ENCODE results near the gene OXSR1.
"Not testable (repeated sequence)": the region's sequence is repeated elsewhere in the genome, so short reads cannot be mapped to it uniquely, and the experiment has no call there.

The OXSR1 gene

DNA sequence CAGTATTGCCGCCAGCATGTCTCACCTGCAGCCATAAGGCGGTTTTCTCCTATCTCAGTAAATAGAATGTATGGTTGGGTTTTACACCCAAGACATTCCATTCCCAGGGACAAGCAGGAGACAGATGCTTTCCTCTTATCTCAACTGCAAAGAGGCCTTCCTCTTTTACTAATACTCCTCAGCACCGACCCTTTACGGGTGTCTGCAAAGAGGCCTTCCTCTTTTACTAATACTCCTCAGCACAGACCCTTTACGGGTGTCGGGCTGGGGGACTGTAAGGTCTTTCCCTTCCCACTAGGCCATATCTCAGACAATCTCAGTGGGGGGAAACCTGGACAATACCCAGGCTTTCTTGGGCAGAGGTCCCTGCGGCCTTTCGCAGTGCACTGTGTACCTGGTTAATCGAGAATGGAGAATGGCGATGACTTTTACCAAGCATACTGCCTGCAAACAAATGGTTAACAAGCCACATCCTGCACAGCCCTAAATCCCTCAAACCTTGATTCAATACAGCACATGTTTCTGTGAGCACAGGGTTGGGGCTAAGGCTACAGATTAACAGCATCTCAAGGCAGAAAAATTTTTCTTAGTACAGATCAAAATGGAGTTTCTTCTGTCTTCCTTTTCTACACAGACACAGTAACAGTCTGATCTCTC, 29.6 kb upstream of the OXSR1 start:
- POLR2A ChIA-PET: interaction anchor here (1.2 to 3.5 kb wide), 2 partner anchors 23 to 29 kb away, joined by 3 to 17 read pairs; partner anchors contain the start of gene OXSR1
- Histone ChIP-seq H3K4me3 (ENCODE audit: control insufficient read depth in 1 of 7, extremely low read depth in 1 of 7, insufficient read depth in 4 of 7, low read depth in 2 of 7, low read length in 6 of 7) (peak overlapping the region in 6 of 7 experiments; percentile 77 to 97 (median 92)), H3K4me1 (ENCODE audit: control extremely low read depth in 1 of 4, control insufficient read depth in 4 of 4, insufficient read depth in 4 of 4, low read length in 3 of 4) (peaks cover 2 to 53% (median 45%) of the 10 kb centered on the region in 4 experiments), H3K27ac (ENCODE audit: insufficient read depth in 1 of 2, low read depth in 1 of 2, low read length in 2 of 2, poor library complexity in 1 of 2, severe bottlenecking in 2 of 2) (peak overlapping the region in 1 of 2 experiments; percentile 82), H3K36me3 (ENCODE audit: control insufficient read depth in 4 of 4, insufficient read depth in 4 of 4, low read length in 3 of 4) (peaks cover 6 to 43% (median 38%) of the 10 kb centered on the region in 4 experiments)
- CTCF ChIA-PET: interaction anchor here (0.8 to 3.7 kb wide), 2 partner anchors 9 to 29 kb away, joined by 3 to 27 read pairs; partner anchors contain the start of gene OXSR1
- H3K9me3 ChIP-seq (ENCODE audit: control extremely low read depth in 1 of 5, control insufficient read depth in 4 of 5, insufficient read depth in 2 of 5, low read depth in 1 of 5, low read length in 4 of 5); H3K27me3 ChIP-seq (replicated peaks in 2 of 5; ENCODE audit: control insufficient read depth in 4 of 5, insufficient read depth in 5 of 5, low read length in 4 of 5): not testable (repeated sequence)
- peak; percentile 8 to 79 (median 64) for DNase-seq
- 17% methylated on average over 7 of the region's 10 CpGs for WGBS (ENCODE audit: insufficient coverage)

DNA sequence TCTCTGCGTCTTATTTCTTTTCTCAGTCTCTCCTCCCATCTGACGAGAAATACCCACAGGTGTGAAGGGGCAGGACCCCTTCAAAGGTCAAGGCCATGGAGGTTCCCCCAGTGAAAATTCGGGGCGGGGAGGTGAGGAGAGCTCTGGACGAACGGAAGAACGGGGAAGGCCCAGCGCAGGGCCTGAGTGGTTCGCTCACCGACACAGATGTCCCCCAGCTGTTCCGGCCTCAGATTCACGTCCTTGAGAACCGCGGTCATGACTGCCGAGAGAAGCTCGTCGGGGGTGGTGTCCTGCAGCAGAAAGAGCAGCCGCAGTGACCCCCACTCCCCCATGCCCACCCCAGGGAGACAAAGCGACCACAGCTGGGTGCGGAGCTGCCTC, 29.0 kb upstream of the OXSR1 start:
- CTCF ChIA-PET: interaction anchor here (0.8 to 3.7 kb wide), 5 partner anchors 10 to 210 kb away, joined by 3 to 27 read pairs (median 3); partner anchors contain the start of genes OXSR1 and XYLB

DNA sequence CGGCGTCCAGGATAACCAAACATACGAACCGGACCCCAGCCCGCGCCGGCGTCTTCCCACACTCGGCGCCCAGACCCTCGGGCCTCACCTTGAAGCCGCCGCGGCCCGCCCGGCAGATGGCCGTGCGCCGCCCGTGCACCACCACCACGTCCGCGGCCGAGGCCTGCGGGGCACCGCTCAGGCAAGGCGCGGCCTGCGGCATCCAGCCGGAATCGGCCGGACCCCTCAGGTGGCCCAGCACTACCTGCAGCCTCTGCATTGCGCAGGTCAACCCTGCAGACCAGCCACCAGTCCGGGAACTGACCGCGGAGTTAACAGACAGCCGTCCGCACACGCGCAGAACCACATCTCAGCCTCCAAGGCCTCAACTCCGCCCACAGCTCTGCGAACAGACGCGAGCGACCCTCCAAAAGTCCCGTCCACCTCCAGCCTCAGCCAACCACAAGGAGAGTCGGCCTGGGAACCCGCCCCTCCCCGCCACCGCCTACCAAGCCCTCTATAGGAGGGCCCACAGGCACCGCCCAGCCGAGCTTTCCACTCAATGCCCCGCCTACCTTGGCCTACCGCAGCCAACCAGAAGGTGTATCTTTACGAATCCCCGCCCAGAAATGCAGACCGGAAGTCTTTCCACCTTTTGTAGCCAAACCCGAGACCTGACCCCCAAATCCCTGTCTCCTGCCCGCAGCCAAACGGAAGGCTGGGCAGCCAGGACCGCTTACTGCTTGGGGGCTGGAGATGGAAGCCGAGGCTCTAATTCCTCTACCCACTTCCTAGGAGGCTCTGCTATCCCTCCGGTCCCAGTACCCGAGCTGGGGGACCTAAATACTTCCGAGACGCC, 28.3 kb upstream of the OXSR1 start, which contains the start of gene ACAA1:
Gene ACAA1 (minus strand): TSS at position 351 of the 838 bp plus-strand sequence. CDS start 92 bp downstream, at position 259.
- peaks cover 2 to 53% (median 45%) of the 10 kb centered on the region in 4 experiments for H3K4me1 ChIP-seq (ENCODE audit: control extremely low read depth in 1 of 4, control insufficient read depth in 4 of 4, insufficient read depth in 4 of 4, low read length in 3 of 4)
- H3K27me3 ChIP-seq (replicated peaks in 2 of 5; ENCODE audit: control insufficient read depth in 4 of 5, insufficient read depth in 5 of 5, low read length in 4 of 5): no peaks in the 10 kb centered on the region
- ChIA-PET CTCF (interaction anchor here (0.8 to 3.7 kb wide), 6 partner anchors 10 to 210 kb away, joined by 3 to 27 read pairs (median 3); partner anchors contain the start of genes OXSR1 and XYLB), POLR2A (interaction anchor here (1.0 to 3.5 kb wide), 3 partner anchors 25 to 140 kb away, joined by 3 to 17 read pairs (median 3); partner anchors contain the start of gene OXSR1)
- H3K9me3 ChIP-seq (ENCODE audit: control extremely low read depth in 1 of 5, control insufficient read depth in 4 of 5, insufficient read depth in 2 of 5, low read depth in 1 of 5, low read length in 4 of 5): no peaks in the 10 kb centered on the region
- H3K27ac ChIP-seq (ENCODE audit: insufficient read depth in 1 of 2, low read depth in 1 of 2, low read length in 2 of 2, poor library complexity in 1 of 2, severe bottlenecking in 2 of 2): peak within 1 kb of the TSS; percentile 61 to 82
- DNase-seq: peak; percentile 98 to 99 (median 99)
- H3K36me3 ChIP-seq (ENCODE audit: control insufficient read depth in 4 of 4, insufficient read depth in 4 of 4, low read length in 3 of 4): peaks cover 10 to 43% (median 38%) of the 10 kb centered on the region in 4 experiments
- WGBS (ENCODE audit: insufficient coverage): 0% methylated on average over 57 of the region's 66 CpGs
- H3K4me3 ChIP-seq (ENCODE audit: control insufficient read depth in 1 of 7, extremely low read depth in 1 of 7, insufficient read depth in 4 of 7, low read depth in 2 of 7, low read length in 6 of 7): peak within 1 kb of the TSS; percentile 81 to 97 (median 92)

More for the DNA sequence above, 29.0 kb upstream of the OXSR1 start:
- H3K4me1 ChIP-seq (ENCODE audit: control extremely low read depth in 1 of 4, control insufficient read depth in 4 of 4, insufficient read depth in 4 of 4, low read length in 3 of 4): peaks cover 2 to 53% (median 45%) of the 10 kb centered on the region in 4 experiments
- peak overlapping the region; percentile 61 to 82 for H3K27ac ChIP-seq (ENCODE audit: insufficient read depth in 1 of 2, low read depth in 1 of 2, low read length in 2 of 2, poor library complexity in 1 of 2, severe bottlenecking in 2 of 2)
- H3K4me3 ChIP-seq (ENCODE audit: control insufficient read depth in 1 of 7, extremely low read depth in 1 of 7, insufficient read depth in 4 of 7, low read depth in 2 of 7, low read length in 6 of 7): peak overlapping the region; percentile 77 to 97 (median 92)
- POLR2A ChIA-PET: interaction anchor here (1.0 to 3.5 kb wide), 3 partner anchors 24 to 140 kb away, joined by 3 to 17 read pairs (median 3); partner anchors contain the start of gene OXSR1
- H3K36me3 ChIP-seq (ENCODE audit: control insufficient read depth in 4 of 4, insufficient read depth in 4 of 4, low read length in 3 of 4): peaks cover 10 to 43% (median 35%) of the 10 kb centered on the region in 4 experiments
- H3K27me3 ChIP-seq (replicated peaks in 2 of 5; ENCODE audit: control insufficient read depth in 4 of 5, insufficient read depth in 5 of 5, low read length in 4 of 5): no peaks in the 10 kb centered on the region
- DNase-seq: peak in 2 of 3 donors; percentile 25 to 50
- 0% methylated on average over 20 of the region's 20 CpGs for WGBS (ENCODE audit: insufficient coverage)
- H3K9me3 ChIP-seq (ENCODE audit: control extremely low read depth in 1 of 5, control insufficient read depth in 4 of 5, insufficient read depth in 2 of 5, low read depth in 1 of 5, low read length in 4 of 5): no peaks in the 10 kb centered on the region

DNA sequence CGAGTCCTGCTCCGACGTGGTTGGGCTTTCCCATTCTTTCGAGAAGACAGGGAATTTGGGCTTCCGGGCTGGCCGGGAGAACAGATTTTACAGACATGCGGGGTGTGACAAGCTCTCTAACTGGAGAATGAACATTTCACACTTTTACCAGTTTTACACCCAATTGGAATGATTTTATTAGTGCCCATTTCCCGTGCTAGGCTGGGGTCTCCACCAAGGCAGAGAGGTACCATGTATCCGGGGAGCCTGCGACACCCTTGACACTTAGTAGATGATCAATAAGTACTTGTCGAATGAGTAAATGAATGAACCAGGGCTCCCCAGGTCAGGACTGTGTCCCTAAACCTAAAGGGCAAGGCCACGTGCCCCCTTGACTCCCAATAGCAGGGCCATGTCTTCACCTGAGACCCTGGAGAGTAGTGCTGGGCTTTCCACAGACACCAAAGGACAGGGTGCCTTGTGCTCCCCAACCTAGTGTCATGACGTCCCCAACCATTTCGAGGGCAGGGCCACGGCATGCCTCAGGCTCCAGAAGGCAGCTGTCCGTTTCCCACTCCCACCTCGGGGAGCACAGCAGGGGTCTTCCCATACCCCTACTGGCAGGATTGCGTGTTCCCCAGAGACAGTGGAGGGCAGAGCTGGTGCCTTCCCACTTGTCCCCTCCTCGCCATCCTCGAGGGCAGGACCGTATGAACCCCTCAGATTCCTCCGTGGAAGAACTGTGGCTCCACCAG, 27.6 kb upstream of the OXSR1 start:
- POLR2A ChIA-PET: interaction anchor here (3.5 kb wide), 1 partner anchor 27 kb away, joined by 17 read pairs; the partner anchor contains the start of gene OXSR1
- Histone ChIP-seq H3K4me1 (ENCODE audit: control extremely low read depth in 1 of 4, control insufficient read depth in 4 of 4, insufficient read depth in 4 of 4, low read length in 3 of 4) (peaks cover 2 to 53% (median 45%) of the 10 kb centered on the region in 4 experiments), H3K27ac (ENCODE audit: insufficient read depth in 1 of 2, low read depth in 1 of 2, low read length in 2 of 2, poor library complexity in 1 of 2, severe bottlenecking in 2 of 2) (peak overlapping the region; percentile 50 to 76), H3K9me3 (ENCODE audit: control extremely low read depth in 1 of 5, control insufficient read depth in 4 of 5, insufficient read depth in 2 of 5, low read depth in 1 of 5, low read length in 4 of 5) (no peaks in the 10 kb centered on the region), H3K4me3 (ENCODE audit: control insufficient read depth in 1 of 7, extremely low read depth in 1 of 7, insufficient read depth in 4 of 7, low read depth in 2 of 7, low read length in 6 of 7) (peak overlapping the region; percentile 81 to 97 (median 92)), H3K36me3 (ENCODE audit: control insufficient read depth in 4 of 4, insufficient read depth in 4 of 4, low read length in 3 of 4) (peaks cover 6 to 43% (median 40%) of the 10 kb centered on the region in 4 experiments), H3K27me3 (replicated peaks in 2 of 5; ENCODE audit: control insufficient read depth in 4 of 5, insufficient read depth in 5 of 5, low read length in 4 of 5) (no peaks in the 10 kb centered on the region)
- peak; percentile 6 to 29 (median 13) for DNase-seq
- WGBS (ENCODE audit: insufficient coverage): 20% methylated on average over 21 of the region's 22 CpGs
- CTCF ChIA-PET: interaction anchor here (1.5 to 3.7 kb wide), 3 partner anchors 21 to 27 kb away, joined by 3 to 27 read pairs (median 10); partner anchors contain the start of gene OXSR1

DNA sequence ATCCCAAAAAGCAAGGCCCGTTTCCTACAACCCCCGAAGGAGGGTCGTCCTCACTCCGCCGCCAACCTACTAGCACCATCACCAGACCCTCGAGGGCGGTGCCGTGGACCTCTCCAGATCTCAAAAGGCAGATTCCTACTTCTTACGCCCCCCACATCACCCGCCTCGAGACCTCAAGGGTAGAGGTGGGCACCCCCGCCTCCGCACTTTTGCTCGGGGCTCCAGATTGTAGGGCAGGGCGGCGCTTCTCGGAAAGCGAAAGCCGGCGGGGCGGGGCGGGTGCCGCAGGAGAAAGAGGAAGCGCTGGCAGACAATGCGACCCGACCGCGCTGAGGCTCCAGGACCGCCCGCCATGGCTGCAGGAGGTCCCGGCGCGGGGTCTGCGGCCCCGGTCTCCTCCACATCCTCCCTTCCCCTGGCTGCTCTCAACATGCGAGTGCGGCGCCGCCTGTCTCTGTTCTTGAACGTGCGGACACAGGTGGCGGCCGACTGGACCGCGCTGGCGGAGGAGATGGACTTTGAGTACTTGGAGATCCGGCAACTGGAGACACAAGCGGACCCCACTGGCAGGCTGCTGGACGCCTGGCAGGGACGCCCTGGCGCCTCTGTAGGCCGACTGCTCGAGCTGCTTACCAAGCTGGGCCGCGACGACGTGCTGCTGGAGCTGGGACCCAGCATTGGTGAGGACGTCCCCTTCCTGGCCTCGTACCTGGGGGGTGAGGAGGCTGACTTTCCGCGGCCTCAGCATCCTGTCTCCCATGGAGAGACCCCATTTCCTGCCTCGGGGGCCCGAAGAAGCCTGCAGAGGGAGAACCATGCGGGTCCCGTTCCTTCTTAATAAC, 26.8 kb upstream of the OXSR1 start, which contains the start of gene MYD88:
Gene MYD88 (plus strand): TSS at position 313 of the 842 bp plus-strand sequence. CDS start 40 bp downstream, at position 353.
- WGBS (ENCODE audit: insufficient coverage): under 1% methylated on average over 61 of the region's 65 CpGs
- CTCF ChIA-PET: interaction anchor here (0.7 to 3.7 kb wide), 5 partner anchors 10 to 342 kb away, joined by 3 to 27 read pairs (median 5); partner anchors contain the start of gene OXSR1
- peaks cover 2 to 53% (median 46%) of the 10 kb centered on the region in 4 experiments for H3K4me1 ChIP-seq (ENCODE audit: control extremely low read depth in 1 of 4, control insufficient read depth in 4 of 4, insufficient read depth in 4 of 4, low read length in 3 of 4)
- DNase-seq: peak; percentile 81 to 94 (median 91)
- POLR2A ChIA-PET: interaction anchor here (0.7 to 3.5 kb wide), 3 partner anchors 16 to 94 kb away, joined by 3 to 17 read pairs (median 3); partner anchors contain the start of gene OXSR1
- H3K27ac ChIP-seq (ENCODE audit: insufficient read depth in 1 of 2, low read depth in 1 of 2, low read length in 2 of 2, poor library complexity in 1 of 2, severe bottlenecking in 2 of 2): peak within 1 kb of the TSS; percentile 50 to 76
- peak within 1 kb of the TSS; percentile 81 to 97 (median 92) for H3K4me3 ChIP-seq (ENCODE audit: control insufficient read depth in 1 of 7, extremely low read depth in 1 of 7, insufficient read depth in 4 of 7, low read depth in 2 of 7, low read length in 6 of 7)
- peaks cover 4 to 37% (median 33%) of the 10 kb centered on the region in 4 experiments for H3K36me3 ChIP-seq (ENCODE audit: control insufficient read depth in 4 of 4, insufficient read depth in 4 of 4, low read length in 3 of 4)
- H3K27me3 ChIP-seq (replicated peaks in 2 of 5; ENCODE audit: control insufficient read depth in 4 of 5, insufficient read depth in 5 of 5, low read length in 4 of 5): no peaks in the 10 kb centered on the region
- H3K9me3 ChIP-seq (ENCODE audit: control extremely low read depth in 1 of 5, control insufficient read depth in 4 of 5, insufficient read depth in 2 of 5, low read depth in 1 of 5, low read length in 4 of 5): no peaks in the 10 kb centered on the region
